Astrocyte of the hippocampus (primary cell): ENCODE results near the gene FXYD3.

Source experiments
- DNase-seq: peaks from one replicate; pipeline ENCODE4 v3.0.0; 2011; ENCODE audit warnings: low read depth, low spot score

Gene FXYD3

DNA sequence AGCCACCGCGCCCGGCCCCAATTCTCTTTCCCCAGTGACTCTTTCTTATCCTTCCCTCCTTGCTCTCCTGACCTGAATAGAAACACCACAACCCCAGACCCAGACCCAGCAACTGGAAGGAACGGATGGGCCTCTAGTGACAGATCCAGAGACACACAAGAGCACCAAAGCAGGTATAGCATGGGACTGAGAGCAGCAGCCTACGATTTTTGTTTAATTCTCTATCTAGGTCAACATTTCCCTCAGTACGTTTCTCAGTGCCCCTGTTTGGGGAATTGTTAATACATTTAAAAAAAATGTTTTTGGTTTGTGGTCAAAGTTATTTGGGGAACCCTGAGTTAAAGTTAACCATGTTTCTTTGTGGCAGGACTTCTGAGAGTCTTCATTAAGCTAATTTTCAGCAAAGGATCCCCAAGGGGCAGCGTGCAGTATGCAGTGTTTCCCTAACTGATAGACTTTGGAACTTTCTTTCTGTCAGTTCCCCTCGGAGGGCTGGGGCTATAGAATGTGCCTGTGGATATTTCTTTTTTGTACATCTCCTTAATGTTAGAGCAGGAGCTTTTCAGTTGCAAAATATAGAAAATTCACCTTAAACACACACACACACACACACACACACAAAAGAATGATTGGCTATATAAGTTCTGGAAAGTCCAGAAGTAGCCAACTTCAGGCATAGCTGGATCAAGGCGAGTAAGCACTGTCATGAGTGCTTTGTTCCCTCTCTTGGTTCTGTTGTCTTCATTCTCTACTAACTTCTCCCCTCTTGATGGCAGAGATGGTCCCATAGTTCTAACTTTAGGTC is 45.2 kb downstream of the FXYD3 start:
- no peak for DNase-seq

DNA sequence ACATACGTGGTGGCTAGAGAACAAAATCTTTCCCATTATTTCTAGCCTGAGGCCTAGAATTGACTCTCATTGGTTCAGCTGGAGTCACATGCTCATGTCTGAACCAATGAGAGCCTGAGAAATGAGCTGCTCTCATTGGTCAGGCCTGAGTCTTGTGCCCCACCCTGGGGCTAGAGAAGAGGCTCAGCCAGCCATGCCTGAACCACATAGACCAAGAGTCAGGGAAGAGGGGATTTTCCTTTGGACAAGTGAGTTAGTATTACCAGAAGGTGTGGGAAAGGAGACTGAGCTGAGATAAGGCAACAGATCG is 45.8 kb downstream of the FXYD3 start:
- no peak for DNase-seq

DNA sequence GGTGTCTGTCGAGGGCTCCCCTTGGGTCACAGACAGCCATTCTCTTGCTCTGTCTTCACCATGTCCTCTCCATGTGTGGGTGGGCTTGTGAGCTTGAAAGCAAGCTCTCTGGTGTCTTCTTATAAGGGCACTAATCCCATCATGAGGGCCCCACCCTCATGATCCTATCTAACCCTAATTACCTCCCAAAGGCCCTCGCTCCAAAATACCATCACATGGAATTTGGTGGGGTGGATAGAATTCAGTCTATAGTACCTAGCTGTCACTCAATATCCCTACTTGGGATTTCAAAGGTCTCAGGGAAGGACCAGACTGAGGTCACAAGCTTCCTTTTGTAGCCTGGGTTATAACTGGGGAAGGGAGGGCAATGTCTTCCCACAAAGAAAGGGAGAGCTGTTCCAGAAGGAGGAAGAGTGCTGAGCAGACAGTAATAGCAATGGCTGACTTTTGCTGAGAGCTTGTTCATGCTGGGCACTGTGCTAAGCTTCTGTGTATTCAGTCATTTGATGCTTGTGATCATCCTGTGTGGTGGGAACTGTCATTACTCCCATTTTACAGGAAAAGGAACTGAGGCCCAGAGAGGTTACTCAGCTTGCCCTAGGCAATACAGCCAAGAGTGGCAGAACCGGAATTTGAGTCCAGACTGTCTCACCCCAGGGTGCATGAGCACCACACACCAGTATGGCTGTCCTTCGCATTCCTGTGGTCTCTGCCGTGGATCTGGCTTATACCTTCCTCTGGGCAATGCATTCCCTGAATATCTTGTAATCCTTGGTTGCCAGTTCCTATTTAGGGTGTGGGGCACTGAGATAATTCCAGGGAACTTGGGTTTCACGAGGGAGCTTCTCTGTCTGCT is 47.1 kb downstream of the FXYD3 start:
- DNase-seq = peak; percentile 65

DNA sequence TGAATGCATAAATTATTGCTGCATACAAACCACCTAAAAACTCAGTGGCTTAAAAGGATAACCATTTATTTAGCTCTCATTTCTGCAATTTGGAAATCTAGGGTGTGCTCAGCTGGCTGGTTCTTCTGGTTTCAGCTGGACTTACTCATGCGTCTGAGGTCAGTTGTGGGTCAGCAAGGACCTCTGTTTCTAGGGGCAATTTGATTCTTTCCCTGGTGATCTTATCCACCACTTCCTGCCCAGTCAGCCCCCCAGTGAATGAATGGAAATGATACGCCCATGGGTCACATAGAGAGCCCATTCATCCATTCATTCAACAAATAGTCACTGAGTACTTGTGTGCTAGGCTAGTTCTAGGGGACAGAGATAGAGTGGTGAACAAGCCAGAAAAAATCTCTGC is 48.8 kb downstream of the FXYD3 start:
- no peak for DNase-seq

DNA sequence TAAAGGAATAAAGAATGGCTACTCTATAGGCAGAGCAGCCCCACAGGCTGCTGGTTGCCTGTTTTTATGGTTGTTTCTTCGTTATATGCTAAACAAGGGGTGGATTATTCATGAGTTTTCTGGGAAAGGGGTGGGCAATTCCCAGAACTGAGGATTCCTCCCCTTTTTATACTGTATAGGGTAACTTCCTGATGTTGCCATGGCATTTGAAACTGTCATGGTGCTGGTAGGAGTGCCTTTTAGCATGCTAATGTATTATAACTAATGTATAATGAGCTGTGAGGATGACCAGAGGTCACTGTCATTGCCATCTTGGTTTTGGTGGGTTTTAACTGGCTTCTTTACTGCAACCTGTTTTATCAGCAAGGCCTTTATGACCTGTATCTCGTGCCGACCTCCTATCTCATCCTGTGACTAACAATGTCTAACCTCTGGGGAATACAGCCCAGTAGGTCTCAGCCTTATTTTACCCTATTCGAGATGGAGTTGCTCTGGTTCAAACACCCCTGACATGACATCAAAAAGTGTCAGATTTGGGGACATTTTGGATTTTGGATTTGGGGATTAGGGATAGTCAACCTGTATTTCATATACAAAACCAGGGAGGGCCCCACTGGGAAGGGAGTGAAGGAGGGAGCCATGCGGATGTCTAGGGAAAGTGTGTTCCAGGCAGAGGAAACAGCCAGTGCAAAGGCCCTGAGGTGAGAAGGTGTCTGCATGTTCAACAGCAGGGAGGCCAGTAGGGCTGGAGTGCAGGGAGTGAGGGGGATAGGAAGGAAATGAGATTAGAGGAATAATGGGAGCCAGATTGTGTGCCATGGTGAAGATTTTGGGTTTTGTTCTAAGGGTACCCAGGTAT is 49.8 kb downstream of the FXYD3 start:
- no peak for DNase-seq

DNA sequence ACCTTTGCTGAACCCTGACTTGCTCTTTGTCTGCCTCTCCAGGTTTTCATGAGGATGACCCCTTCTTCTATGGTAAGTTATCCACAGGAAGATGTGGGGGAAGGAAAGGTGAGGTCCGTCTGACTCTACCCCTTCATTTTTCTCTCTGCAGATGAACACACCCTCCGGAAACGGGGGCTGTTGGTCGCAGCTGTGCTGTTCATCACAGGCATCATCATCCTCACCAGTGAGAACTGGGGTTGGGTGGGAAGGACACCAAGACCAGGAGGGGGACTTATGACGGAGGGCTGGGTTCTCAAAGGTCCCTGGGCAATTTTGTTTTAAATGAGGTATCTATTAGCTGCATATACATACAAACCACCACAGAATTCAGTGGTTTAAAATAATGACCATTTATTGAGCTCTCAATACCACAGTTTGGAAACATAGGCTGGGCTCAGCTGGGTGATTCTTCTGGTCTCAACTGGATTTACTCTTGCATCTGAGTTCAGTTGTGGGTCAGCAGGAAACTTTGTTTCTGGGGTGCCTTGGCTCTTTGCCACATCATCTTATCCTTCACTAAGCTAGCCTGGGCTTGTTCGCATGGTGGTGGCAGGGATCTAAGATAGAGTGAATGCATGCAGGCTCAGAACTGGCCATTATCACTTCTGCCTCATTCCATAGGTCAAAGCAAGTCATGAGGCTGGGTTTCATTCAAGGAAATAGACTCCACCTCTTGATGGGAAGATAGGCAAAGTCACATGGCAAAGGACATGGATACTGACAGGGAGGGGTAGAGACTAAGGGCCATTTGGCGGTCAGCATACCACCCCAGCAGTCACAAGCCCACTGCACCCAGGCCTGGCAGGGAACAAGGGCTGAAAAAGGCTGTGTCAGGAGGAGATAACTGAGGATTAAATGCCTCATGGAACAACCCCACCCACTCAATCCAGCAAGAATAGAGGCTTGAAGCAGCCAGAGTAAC is 50.8 kb downstream of the FXYD3 start:
- no peak for DNase-seq

DNA sequence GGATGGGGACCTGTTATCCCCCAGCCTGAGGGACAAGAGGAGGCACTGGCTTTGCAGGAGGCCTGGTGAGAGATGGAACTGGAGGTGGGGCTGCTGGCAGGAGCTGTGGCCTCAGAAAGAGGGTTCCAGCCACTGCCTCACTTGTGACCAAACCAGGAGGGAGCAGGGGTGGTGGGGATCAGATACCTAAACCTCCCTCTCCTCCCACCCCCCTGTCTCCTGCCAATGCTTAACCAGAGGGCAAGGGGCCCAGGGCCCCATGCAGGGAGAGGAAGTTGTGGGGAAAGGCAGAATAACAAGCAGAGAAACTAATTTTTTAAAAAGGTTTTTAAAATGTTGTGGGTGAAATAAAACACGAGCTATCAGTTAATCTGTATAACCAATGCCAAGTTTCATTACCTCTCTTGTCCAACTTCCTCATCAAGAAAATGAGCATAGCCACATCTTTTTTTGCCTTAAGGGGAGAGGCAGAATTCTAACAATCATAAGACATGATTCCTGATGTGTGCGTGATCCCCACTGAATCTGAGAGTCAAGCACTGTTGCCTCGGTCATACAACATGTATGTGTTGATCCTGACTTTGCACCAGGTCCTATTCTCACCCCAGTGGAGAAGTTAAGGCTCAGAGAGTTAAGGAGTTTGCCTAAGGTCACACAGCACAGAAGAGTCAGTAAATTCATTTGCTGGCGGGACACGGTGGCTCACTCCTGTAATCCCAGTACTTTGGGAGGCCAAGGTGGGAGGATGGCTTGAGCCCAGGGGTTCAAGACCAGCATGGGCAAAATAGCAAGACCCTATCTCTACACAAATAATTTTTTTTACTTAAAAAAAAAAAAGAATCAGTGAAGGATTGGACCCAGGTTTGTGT is 51.9 kb downstream of the FXYD3 start:
- no peak for DNase-seq

DNA sequence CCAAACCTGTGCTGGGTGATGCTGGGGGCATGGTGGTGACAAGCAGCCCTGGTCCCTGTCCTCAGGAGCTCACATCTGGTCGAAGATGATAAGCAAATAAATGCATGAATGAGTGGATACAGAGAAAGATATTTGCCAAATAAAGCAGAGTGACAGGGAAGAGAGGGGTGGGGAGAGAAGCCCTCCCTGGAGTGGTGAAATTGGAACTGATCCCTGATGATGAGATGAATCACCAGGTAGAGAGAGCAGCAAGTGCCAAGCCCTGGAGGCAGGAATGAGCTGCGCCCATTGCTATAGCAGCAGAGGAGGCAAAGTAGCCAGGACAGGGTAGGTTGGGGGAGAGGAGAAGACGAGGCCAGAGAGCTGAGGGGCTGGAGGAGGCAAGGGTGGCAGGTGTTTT is 52.6 kb downstream of the FXYD3 start:
- no peak for DNase-seq

DNA sequence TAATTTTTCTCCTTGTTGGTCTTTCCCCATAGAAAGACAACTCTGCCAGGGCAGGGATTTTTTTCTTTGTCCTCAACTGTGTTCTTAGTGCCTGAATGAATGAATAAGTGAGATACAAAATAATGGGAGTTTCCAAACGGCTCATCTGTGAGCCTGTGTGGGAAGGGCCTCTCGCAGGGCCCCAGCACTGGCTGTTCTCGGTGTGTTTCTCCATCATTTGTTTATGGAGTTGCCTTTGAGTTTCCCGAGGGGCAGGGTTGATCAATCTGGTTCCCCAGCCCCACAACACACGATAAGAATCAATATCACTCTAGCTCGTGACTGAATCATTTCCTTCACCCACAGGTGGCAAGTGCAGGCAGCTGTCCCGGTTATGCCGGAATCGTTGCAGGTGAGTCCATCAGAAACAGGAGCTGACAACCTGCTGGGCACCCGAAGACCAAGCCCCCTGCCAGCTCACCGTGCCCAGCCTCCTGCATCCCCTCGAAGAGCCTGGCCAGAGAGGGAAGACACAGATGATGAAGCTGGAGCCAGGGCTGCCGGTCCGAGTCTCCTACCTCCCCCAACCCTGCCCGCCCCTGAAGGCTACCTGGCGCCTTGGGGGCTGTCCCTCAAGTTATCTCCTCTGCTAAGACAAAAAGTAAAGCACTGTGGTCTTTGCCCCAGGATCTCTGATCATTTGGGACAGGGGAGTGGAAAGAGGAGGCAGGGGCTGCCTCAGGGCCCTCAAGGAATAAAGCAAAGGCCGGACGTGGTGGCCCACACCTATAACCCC is 53.8 kb downstream of the FXYD3 start:
- no peak for DNase-seq

DNA sequence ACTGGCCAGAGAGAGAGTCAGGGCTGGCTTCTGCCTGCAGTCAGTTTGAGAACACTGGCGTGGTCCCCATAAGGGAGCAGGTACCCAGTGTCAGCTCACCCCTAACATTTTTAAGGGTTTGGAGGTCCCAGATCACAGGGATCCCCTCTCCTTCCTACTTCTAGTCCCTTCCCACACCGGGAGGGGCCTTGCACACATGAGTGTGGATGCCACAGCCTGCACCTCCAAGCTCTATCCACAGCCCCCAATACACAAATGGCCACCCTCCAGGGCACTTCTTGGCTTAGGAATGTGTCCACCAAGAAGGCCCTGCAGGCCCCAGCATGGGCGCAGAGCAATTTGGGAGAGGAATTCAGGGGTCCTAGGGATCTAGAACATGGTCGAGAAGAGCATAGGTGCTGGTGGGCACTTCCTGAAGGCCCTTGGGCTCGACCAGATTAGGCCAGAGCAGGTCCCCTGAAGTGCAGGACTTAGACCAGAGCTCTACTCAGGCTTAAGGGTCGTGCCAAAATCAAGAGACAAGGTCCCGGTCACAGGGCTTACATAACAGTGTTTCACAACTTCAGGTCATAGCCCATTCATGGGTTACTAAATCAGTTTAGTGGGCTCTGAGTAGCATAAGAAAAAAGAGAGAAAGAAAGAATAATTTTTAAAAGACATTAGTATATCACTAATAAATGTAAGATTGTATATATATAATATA is 54.9 kb downstream of the FXYD3 start:
- DNase-seq = no peak

DNA sequence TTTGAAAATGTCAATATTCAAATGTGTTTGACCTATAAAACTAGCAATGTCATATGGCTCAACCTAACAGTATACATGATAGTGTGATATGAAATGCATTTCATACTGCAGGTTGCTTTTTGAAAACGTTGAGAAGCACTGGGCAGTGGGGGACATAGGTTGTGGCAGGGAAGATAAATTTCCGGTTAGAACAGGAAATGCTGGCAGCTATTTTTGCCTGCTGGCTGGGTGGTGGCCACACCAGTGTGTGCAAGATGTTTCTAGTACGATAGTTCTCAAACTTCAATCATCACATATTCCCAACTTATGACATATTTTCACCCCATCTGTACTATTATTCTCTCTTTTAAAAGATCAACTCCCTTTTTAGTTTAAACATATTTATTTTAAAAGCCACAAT is 56.1 kb downstream of the FXYD3 start:
- DNase-seq = no peak
